IMR-90 (cell line): ENCODE data around the gene ACOXL. TPM values are rescaled to one million over a fixed set of nuclear protein-coding genes. Genes with fewer than 3 reads are reported as not detected.

Experiments used
- ATAC-seq: fragments of 200-7000 bp; cut with Tn5 transposase; 2 replicates; pipeline ENCODE4 v1.9.1; 2020; ENCODE audit warnings: low read depth, mild to moderate bottlenecking, moderate library complexity
- BruUV-seq: library from RNA; stranded (reverse); fragments of 400-500 nt; replicated peaks from 2 replicates; lab custom pipeline; 2021; lab: Mats Ljungman, UMichigan
- CTCF ChIA-PET: fragments of 300-600 bp; formaldehyde crosslinking; extraction: SDS; loops from one replicate; lab custom pipeline; 2021; ENCODE audit warnings: antibody characterized with exemption; lab: Yijun Ruan, JAX
- POLR2A ChIA-PET: fragments of 300-600 bp; sonication (Branson Sonifier 250); formaldehyde crosslinking; loops from one replicate; lab custom pipeline; 2022; ENCODE audit warnings: antibody characterized with exemption; ENCODE audit not compliant: unreplicated experiment; lab: Charles Lee
- DNase-seq: peaks from one replicate; pipeline ENCODE4 v3.0.0; 2013
- H2AFZ ChIP-seq: replicated peaks from 2 replicates; pipeline ENCODE3; 2013; ENCODE audit warnings: low read length, mild to moderate bottlenecking; ENCODE audit not compliant: poor library complexity
- H2AK5ac ChIP-seq: 2 replicates; pipeline ENCODE4 v1.6.1; 2013; ENCODE audit warnings: low read depth, low read length, inconsistent platforms
- H2AK9ac ChIP-seq: replicated peaks from 2 replicates; pipeline ENCODE3; 2013; ENCODE audit warnings: mild to moderate bottlenecking, low read depth, low read length, moderate library complexity; ENCODE audit not compliant: poor library complexity
- H2BK120ac ChIP-seq: 2 replicates; pipeline ENCODE4 v1.6.1; 2013; ENCODE audit warnings: low read depth, low read length, inconsistent platforms
- H2BK15ac ChIP-seq: 3 replicates; pipeline ENCODE4 v1.6.1; 2013; ENCODE audit warnings: low read depth, low read length, inconsistent platforms
- H2BK20ac ChIP-seq: 2 replicates; pipeline ENCODE4 v1.6.1; 2013; ENCODE audit warnings: low read depth, mild to moderate bottlenecking, inconsistent platforms, low read length, moderate library complexity
- H2BK5ac ChIP-seq: 2 replicates; pipeline ENCODE4 v1.6.1; 2013; ENCODE audit warnings: mild to moderate bottlenecking, low read depth, low read length, inconsistent platforms; ENCODE audit not compliant: poor library complexity, severe bottlenecking
- H3K14ac ChIP-seq: replicated peaks from 2 replicates; pipeline ENCODE4 v1.6.1; 2013; ENCODE audit warnings: low read depth, low read length, inconsistent platforms
- H3K18ac ChIP-seq: 2 replicates; pipeline ENCODE4 v1.6.1; 2013; ENCODE audit warnings: low read depth, low read length, control low read depth
- H3K23ac ChIP-seq: 2 replicates; pipeline ENCODE4 v1.6.1; 2013; ENCODE audit warnings: low read depth, low read length, inconsistent platforms
- H3K27ac ChIP-seq: 2 replicates; pipeline ENCODE4 v1.5.1; 2013; ENCODE audit warnings: mild to moderate bottlenecking, control low read depth, low read length; ENCODE audit not compliant: insufficient read depth
- H3K27me3 ChIP-seq: 2 replicates; pipeline ENCODE4 v1.6.1; 2013; ENCODE audit warnings: low read length; ENCODE audit not compliant: control insufficient read depth, insufficient read depth
- H3K36me3 ChIP-seq: 2 replicates; pipeline ENCODE4 v1.6.1; 2013; ENCODE audit warnings: low read length, mixed read lengths; ENCODE audit not compliant: control insufficient read depth, insufficient read depth
- H3K4ac ChIP-seq: 2 replicates; pipeline ENCODE4 v1.6.1; 2013; ENCODE audit warnings: low read depth, low read length, inconsistent platforms
- H3K4me1 ChIP-seq: 2 replicates; pipeline ENCODE4 v1.6.1; 2013; ENCODE audit warnings: low read length, mixed read lengths; ENCODE audit not compliant: control insufficient read depth, insufficient read depth
- H3K4me2 ChIP-seq: 2 replicates; pipeline ENCODE4 v1.6.1; 2013; ENCODE audit warnings: low read depth, mild to moderate bottlenecking, control low read depth, low read length, moderate library complexity
- H3K4me3 ChIP-seq: 2 replicates; pipeline ENCODE4 v1.5.1; 2013; ENCODE audit warnings: low read depth, mild to moderate bottlenecking, control low read depth, low read length, moderate library complexity; ENCODE audit not compliant: insufficient read depth
- H3K56ac ChIP-seq: 2 replicates; pipeline ENCODE4 v1.6.1; 2013; ENCODE audit warnings: low read length, inconsistent platforms; ENCODE audit not compliant: insufficient read depth; ENCODE audit errors: extremely low read depth
- H3K79me1 ChIP-seq, 2 experiments: 2 replicates each; pipeline ENCODE4 v1.6.1; 2013; ENCODE audit warnings: low read length in 2 of 2, inconsistent platforms in 1 of 2, low read depth in 1 of 2
- H3K9ac ChIP-seq: 2 replicates; pipeline ENCODE4 v1.6.1; 2013; ENCODE audit warnings: low read depth, low read length, control low read depth
- H3K9me1 ChIP-seq: 2 replicates; pipeline ENCODE4 v1.6.1; 2013; ENCODE audit warnings: low read length, inconsistent platforms; ENCODE audit not compliant: insufficient read depth
- H3K9me3 ChIP-seq: 2 replicates; pipeline ENCODE4 v1.6.1; 2013; ENCODE audit warnings: low read length; ENCODE audit not compliant: control insufficient read depth, insufficient read depth
- H4K20me1 ChIP-seq: 2 replicates; pipeline ENCODE4 v1.6.1; 2013; ENCODE audit warnings: low read length, inconsistent platforms; ENCODE audit not compliant: insufficient read depth
- H4K5ac ChIP-seq: 2 replicates; pipeline ENCODE4 v1.6.1; 2013; ENCODE audit warnings: mild to moderate bottlenecking, low read depth, low read length, control low read depth
- H4K8ac ChIP-seq, 2 experiments: 2 replicates each; pipeline ENCODE4 v1.6.1; 2013; ENCODE audit warnings: low read depth in 2 of 2, low read length in 2 of 2, control low read depth in 1 of 2, inconsistent platforms in 1 of 2
- H4K91ac ChIP-seq: 2 replicates; pipeline ENCODE4 v1.6.1; 2013; ENCODE audit warnings: low read depth, low read length, inconsistent platforms; ENCODE audit not compliant: insufficient read depth
- BHLHE40 ChIP-seq: fragments of 150-350 bp; IDR thresholded peaks from 2 replicates; pipeline ENCODE4 v1.6.1; 2016; ENCODE audit warnings: mild to moderate bottlenecking, low read depth, low read length
- CEBPB ChIP-seq: IDR thresholded peaks from 2 replicates; pipeline ENCODE4 v1.6.1; 2012; ENCODE audit warnings: low read depth, low read length, improper control_type of control experiment
- CHD1 ChIP-seq: IDR thresholded peaks from 2 replicates; pipeline ENCODE4 v1.6.1; 2012; ENCODE audit warnings: low read depth, low read length, improper control_type of control experiment
- FOS ChIP-seq: fragments of 150-350 bp; IDR thresholded peaks from 2 replicates; pipeline ENCODE4 v1.6.1; 2016; ENCODE audit warnings: low read depth, low read length
- MAFK ChIP-seq: IDR thresholded peaks from 2 replicates; pipeline ENCODE4 v1.6.1; 2012; ENCODE audit warnings: low read depth, low read length, improper control_type of control experiment
- MAZ ChIP-seq: IDR thresholded peaks from 2 replicates; pipeline ENCODE4 v1.6.1; 2012; ENCODE audit warnings: low read depth, mild to moderate bottlenecking, low read length, improper control_type of control experiment, moderate library complexity, borderline replicate concordance
- MXI1 ChIP-seq: IDR thresholded peaks from 2 replicates; pipeline ENCODE4 v1.6.1; 2012; ENCODE audit warnings: low read depth, mild to moderate bottlenecking, low read length, moderate library complexity, borderline replicate concordance
- NFE2L2 ChIP-seq: fragments of 150-350 bp; IDR thresholded peaks from 2 replicates; pipeline ENCODE4 v1.6.1; 2016; ENCODE audit warnings: low read depth, mild to moderate bottlenecking, low read length
- POLR2A ChIP-seq: IDR thresholded peaks from 2 replicates; pipeline ENCODE4 v1.6.1; 2012; ENCODE audit warnings: mild to moderate bottlenecking, low read depth, low read length
- RAD21 ChIP-seq: IDR thresholded peaks from 2 replicates; pipeline ENCODE4 v1.6.1; 2012; ENCODE audit warnings: low read length, improper control_type of control experiment
- RCOR1 ChIP-seq: IDR thresholded peaks from 2 replicates; pipeline ENCODE4 v1.6.1; 2012; ENCODE audit warnings: mild to moderate bottlenecking, low read length, improper control_type of control experiment; ENCODE audit not compliant: insufficient replicate concordance
- RFX5 ChIP-seq: IDR thresholded peaks from 2 replicates; pipeline ENCODE4 v1.8.0; 2012; ENCODE audit warnings: low read depth, mild to moderate bottlenecking, low read length, moderate library complexity
- SMC3 ChIP-seq: fragments of 150-350 bp; IDR thresholded peaks from 2 replicates; pipeline ENCODE4 v1.6.1; 2016; ENCODE audit warnings: low read depth, mild to moderate bottlenecking, antibody characterized with exemption, low read length, moderate library complexity
- WGBS, 2 experiments: methylation state at CpG; one replicate each; pipeline versions ENCODE4 v1.1.5 to v1.1.7; 2013; ENCODE audit warnings: missing lambda C conversion rate in 2 of 2; ENCODE audit not compliant: insufficient read length in 1 of 2; ENCODE audit errors: extremely low coverage in 2 of 2; 5-methylcytosine and 5-hydroxymethylcytosine counted together
- dilution Hi-C: fragments of 300-500 bp; cut with HindIII; formaldehyde crosslinking; loops from one replicate; pipeline ENCODE4 v1.14.3; 2018; ENCODE audit warnings: low sequenced_read_pairs; ENCODE audit not compliant: unreplicated experiment
- in situ Hi-C: fragments of 300-500 bp; cut with MboI; formaldehyde crosslinking; loops from 3 replicates; pipeline ENCODE4 v1.14.3; 2019; ENCODE audit warnings: low sequenced_read_pairs, inconsistent platforms, mixed read lengths
- intact Hi-C: fragments of 100-400 bp; cut with micrococcal nuclease; formaldehyde crosslinking; loops from 2 replicates; pipeline ENCODE4 v1.10.0; 2022
- polyA plus RNA-seq, 3 experiments: library from polyadenylated mRNA; depleted of rRNA; stranded (reverse); fragments of >200 nt; gene quantifications; 2 replicates each; pipeline ENCODE4 v1.2.3, GENCODE V29; 2012; ENCODE audit warnings: low replicate concordance in 1 of 3
- total RNA-seq: library from RNA; depleted of rRNA; stranded (reverse); fragments of >200 nt; gene quantifications from 2 replicates; pipeline ENCODE4 v1.2.3, GENCODE V29; 2012
- TF ChIP-seq, protein P1 (sequence below): conservative IDR thresholded peaks from 2 replicates; pipeline ENCODE4 v1.5.1; 2012; ENCODE audit warnings: mild to moderate bottlenecking, low read depth, low read length, improper control_type of control experiment
- TF ChIP-seq, protein P2 (sequence below): fragments of 150-350 bp; IDR thresholded peaks from 2 replicates; pipeline ENCODE4 v1.6.1; 2016; ENCODE audit warnings: low read depth, mild to moderate bottlenecking, low read length, moderate library complexity, borderline replicate concordance
- TF ChIP-seq, protein P3 (sequence below): fragments of 150-350 bp; IDR thresholded peaks from 2 replicates; pipeline ENCODE4 v1.6.1; 2017; ENCODE audit warnings: mild to moderate bottlenecking, antibody characterized with exemption, low read length, low read depth

ACOXL gene
- total and polyA plus RNA-seq, 2 of the 4 experiments (the other 2 are of a cell fraction) = not detected

DNA sequence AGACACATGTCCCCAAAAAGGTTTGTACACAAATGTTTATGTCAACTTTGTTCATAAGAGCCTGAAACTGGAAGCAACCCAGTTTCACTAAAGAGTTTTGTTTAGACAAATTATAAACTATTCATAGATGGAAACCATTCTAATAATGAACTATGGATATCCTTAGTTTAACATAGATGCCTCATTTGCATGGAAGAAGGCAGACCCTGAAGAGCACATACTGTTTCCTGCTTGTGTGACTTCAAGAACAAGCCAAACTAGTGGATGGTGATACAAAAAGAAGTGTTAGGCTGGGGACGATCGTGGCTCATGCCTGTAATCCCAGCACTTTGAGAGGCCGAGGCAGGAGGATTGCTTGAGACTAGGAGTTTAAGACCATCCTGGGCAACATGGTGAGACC lies 48.1 kb downstream of the ACOXL start:
- Histone ChIP-seq H3K36me3 (no peaks in the 10 kb centered on the region), H3K27ac (no peak overlapping the region), H3K4me1 (no peaks in the 10 kb centered on the region), H4K20me1 (no peaks in the 10 kb centered on the region), H2BK15ac (no peak overlapping the region), H2AK5ac (no peak overlapping the region), H3K27me3 (peaks cover 5% of the 10 kb centered on the region), H3K4me2 (no peak overlapping the region), H4K5ac (no peak overlapping the region), H3K56ac (no peak overlapping the region), H3K18ac (no peak overlapping the region), H3K4me3 (no peak overlapping the region), H3K4ac (no peak overlapping the region), H3K9me3 (no peaks in the 10 kb centered on the region), H4K91ac (no peak overlapping the region), H4K8ac (no peak overlapping the region), H2BK5ac (no peak overlapping the region), H3K79me1 (no peaks in the 10 kb centered on the region), H3K23ac (no peak overlapping the region), H3K14ac (no peak overlapping the region), H2BK120ac (no peak overlapping the region), H3K9me1 (no peaks in the 10 kb centered on the region; the same call in 1 of the 2 replicates), H2AK9ac (no peak overlapping the region), H3K9ac (no peak overlapping the region), H2AFZ (no peak overlapping the region), H2BK20ac (no peak overlapping the region)
- WGBS, 2 experiments = 50% methylated on average over 2 of the region's 3 CpGs; no CpG with 5 or more reads in 1 of the 2 experiments
- CTCF ChIA-PET = no interaction called here
- dilution Hi-C loops = no loop called here
- no peak for DNase-seq
- in situ Hi-C loops = no loop called here
- no TSS peak for BruUV-seq
- intact Hi-C loops = no loop called here
- ATAC-seq = no peak
- POLR2A ChIA-PET = no interaction called here
- TF ChIP-seq, protein P1, sequence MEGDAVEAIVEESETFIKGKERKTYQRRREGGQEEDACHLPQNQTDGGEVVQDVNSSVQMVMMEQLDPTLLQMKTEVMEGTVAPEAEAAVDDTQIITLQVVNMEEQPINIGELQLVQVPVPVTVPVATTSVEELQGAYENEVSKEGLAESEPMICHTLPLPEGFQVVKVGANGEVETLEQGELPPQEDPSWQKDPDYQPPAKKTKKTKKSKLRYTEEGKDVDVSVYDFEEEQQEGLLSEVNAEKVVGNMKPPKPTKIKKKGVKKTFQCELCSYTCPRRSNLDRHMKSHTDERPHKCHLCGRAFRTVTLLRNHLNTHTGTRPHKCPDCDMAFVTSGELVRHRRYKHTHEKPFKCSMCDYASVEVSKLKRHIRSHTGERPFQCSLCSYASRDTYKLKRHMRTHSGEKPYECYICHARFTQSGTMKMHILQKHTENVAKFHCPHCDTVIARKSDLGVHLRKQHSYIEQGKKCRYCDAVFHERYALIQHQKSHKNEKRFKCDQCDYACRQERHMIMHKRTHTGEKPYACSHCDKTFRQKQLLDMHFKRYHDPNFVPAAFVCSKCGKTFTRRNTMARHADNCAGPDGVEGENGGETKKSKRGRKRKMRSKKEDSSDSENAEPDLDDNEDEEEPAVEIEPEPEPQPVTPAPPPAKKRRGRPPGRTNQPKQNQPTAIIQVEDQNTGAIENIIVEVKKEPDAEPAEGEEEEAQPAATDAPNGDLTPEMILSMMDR = no peak
- TF ChIP-seq, protein P2, sequence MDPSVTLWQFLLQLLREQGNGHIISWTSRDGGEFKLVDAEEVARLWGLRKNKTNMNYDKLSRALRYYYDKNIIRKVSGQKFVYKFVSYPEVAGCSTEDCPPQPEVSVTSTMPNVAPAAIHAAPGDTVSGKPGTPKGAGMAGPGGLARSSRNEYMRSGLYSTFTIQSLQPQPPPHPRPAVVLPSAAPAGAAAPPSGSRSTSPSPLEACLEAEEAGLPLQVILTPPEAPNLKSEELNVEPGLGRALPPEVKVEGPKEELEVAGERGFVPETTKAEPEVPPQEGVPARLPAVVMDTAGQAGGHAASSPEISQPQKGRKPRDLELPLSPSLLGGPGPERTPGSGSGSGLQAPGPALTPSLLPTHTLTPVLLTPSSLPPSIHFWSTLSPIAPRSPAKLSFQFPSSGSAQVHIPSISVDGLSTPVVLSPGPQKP = no peak
- no peak for TF ChIP-seq MAZ
- TF ChIP-seq RAD21 = no peak
- no peak for TF ChIP-seq RCOR1
- no peak for TF ChIP-seq POLR2A
- no peak for TF ChIP-seq NFE2L2
- no peak for TF ChIP-seq FOS
- TF ChIP-seq MXI1 = no peak
- TF ChIP-seq BHLHE40 = no peak
- no peak for TF ChIP-seq CHD1
- TF ChIP-seq, protein P3, sequence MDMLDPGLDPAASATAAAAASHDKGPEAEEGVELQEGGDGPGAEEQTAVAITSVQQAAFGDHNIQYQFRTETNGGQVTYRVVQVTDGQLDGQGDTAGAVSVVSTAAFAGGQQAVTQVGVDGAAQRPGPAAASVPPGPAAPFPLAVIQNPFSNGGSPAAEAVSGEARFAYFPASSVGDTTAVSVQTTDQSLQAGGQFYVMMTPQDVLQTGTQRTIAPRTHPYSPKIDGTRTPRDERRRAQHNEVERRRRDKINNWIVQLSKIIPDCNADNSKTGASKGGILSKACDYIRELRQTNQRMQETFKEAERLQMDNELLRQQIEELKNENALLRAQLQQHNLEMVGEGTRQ = no peak
- no peak for TF ChIP-seq RFX5
- no peak for TF ChIP-seq MAFK
- no peak for TF ChIP-seq SMC3
- TF ChIP-seq CEBPB = no peak
